BLaER1 treated with 17β-estradiol and CSF1 and Interleukin-3, amounts not matched to agents 10 nM and 100 nM (cell line): ENCODE data around the gene DISC1.

Source experiments
- H3K27ac ChIP-seq, 11 experiments: shearing (Covaris generic); formaldehyde crosslinking; 2 replicates each; pipeline ENCODE4 v1.8.1; 2022
- H3K27me3 ChIP-seq, 11 experiments: shearing (Covaris generic); formaldehyde crosslinking; 2 replicates each; pipeline ENCODE4 v1.8.1; 2022
- H3K36me3 ChIP-seq, 11 experiments: shearing (Covaris generic); formaldehyde crosslinking; 2 replicates each; pipeline ENCODE4 v1.8.1; 2022
- H3K4me1 ChIP-seq, 10 experiments: shearing (Covaris generic); formaldehyde crosslinking; 2 replicates each; pipeline ENCODE4 v1.8.1; 2022
- H3K4me2 ChIP-seq, 11 experiments: shearing (Covaris generic); formaldehyde crosslinking; 2 replicates each; pipeline ENCODE4 v1.8.1; 2022
- H3K4me3 ChIP-seq, 10 experiments: shearing (Covaris generic); formaldehyde crosslinking; 2 replicates each; pipeline ENCODE4 v1.8.1; 2022
- H3K9ac ChIP-seq, 11 experiments: shearing (Covaris generic); formaldehyde crosslinking; 2 replicates each; pipeline ENCODE4 v1.8.1; 2022
- H3K9me3 ChIP-seq, 11 experiments: shearing (Covaris generic); formaldehyde crosslinking; replicated peaks in 1 of 11; 2 replicates each; pipeline ENCODE4 v1.8.1; 2022
- H4K20me1 ChIP-seq, 11 experiments: shearing (Covaris generic); formaldehyde crosslinking; 2 replicates each; pipeline ENCODE4 v1.8.1; 2022
- Cebpa-rat ChIP-seq, 11 experiments: shearing (Covaris generic); IDR thresholded peaks; 2 replicates each; pipeline ENCODE4 v1.8.1; 2022

Gene DISC1

GRCh38 chr1:231626535-231626950, at the start of gene DISC1:
Gene DISC1 (plus strand): TSS chr1:231626790. CDS start chr1:231626868, 78 bp downstream.
- no peak for TF ChIP-seq Cebpa-rat (IDR thresholded peaks at IDR 0.05)
- Histone ChIP-seq H3K27me3 (no peaks in the 10 kb centered on the region), H3K4me2 (peak within 1 kb of the TSS; percentile 87 to 99 (median 95)), H4K20me1 (peaks cover 0 to 34% (median 19%) of the 10 kb centered on the region in 11 experiments; a peak in 13 of 22 replicates), H3K36me3 (peaks cover 0 to 19% (median 0%) of the 10 kb centered on the region in 11 experiments; a peak in 5 of 22 replicates), H3K4me1 (peaks cover 28 to 43% (median 32%) of the 10 kb centered on the region in 10 experiments), H3K9ac (peak within 1 kb of the TSS; percentile 82 to 95 (median 91)), H3K9me3 (peaks cover 0 to 10% (median 4%) of the 10 kb centered on the region in 11 experiments; a peak in 7 of 22 replicates), H3K4me3 (peak within 1 kb of the TSS; percentile 72 to 98 (median 83)), H3K27ac (peak within 1 kb of the TSS; percentile 80 to 96 (median 91))

- TF ChIP-seq Cebpa-rat (IDR thresholded peaks at IDR 0.05): no peak
- H3K9me3 ChIP-seq: no peaks in the 10 kb centered on the region
- no peaks in the 10 kb centered on the region for H3K36me3 ChIP-seq
- no peaks in the 10 kb centered on the region for H4K20me1 ChIP-seq
- H3K9ac ChIP-seq: no peak overlapping the region
- no peak overlapping the region for H3K4me3 ChIP-seq
- H3K4me2 ChIP-seq: no peak overlapping the region
- H3K4me1 ChIP-seq: no peaks in the 10 kb centered on the region
- no peaks in the 10 kb centered on the region for H3K27me3 ChIP-seq
- no peak overlapping the region for H3K27ac ChIP-seq
Observed at GRCh38 chr1:231576804-231577718, 49.5 kb upstream of the DISC1 start.

- H3K9me3 ChIP-seq: no peaks in the 10 kb centered on the region
- H3K4me1 ChIP-seq: peaks cover 11 to 20% (median 17%) of the 10 kb centered on the region in 10 experiments
- no peaks in the 10 kb centered on the region for H3K36me3 ChIP-seq
- H3K27ac ChIP-seq: no peak overlapping the region
- no peak overlapping the region for H3K9ac ChIP-seq
- no peaks in the 10 kb centered on the region for H3K27me3 ChIP-seq
- H4K20me1 ChIP-seq: no peaks in the 10 kb centered on the region
- no peak for TF ChIP-seq Cebpa-rat (IDR thresholded peaks at IDR 0.05)
- H3K4me2 ChIP-seq: no peak overlapping the region
- no peak overlapping the region for H3K4me3 ChIP-seq
Observed at GRCh38 chr1:231580874-231581273, 45.7 kb upstream of the DISC1 start.

GRCh38 chr1:231581859-231582258, 44.7 kb upstream of the DISC1 start:
- H3K27ac ChIP-seq: no peak overlapping the region
- no peak for TF ChIP-seq Cebpa-rat (IDR thresholded peaks at IDR 0.05)
- no peaks in the 10 kb centered on the region for H4K20me1 ChIP-seq

GRCh38 chr1:231583376-231583775, 43.2 kb upstream of the DISC1 start:
- TF ChIP-seq Cebpa-rat (IDR thresholded peaks at IDR 0.05): no peak
- no peak overlapping the region for H3K4me3 ChIP-seq
- H3K9me3 ChIP-seq: no peaks in the 10 kb centered on the region

More at GRCh38 chr1:231581859-231582258, 44.7 kb upstream of the DISC1 start:
- no peak overlapping the region for H3K4me2 ChIP-seq
- H3K4me3 ChIP-seq: no peak overlapping the region
- H3K4me1 ChIP-seq: peaks cover 11 to 20% (median 17%) of the 10 kb centered on the region in 10 experiments
- no peaks in the 10 kb centered on the region for H3K27me3 ChIP-seq
- H3K36me3 ChIP-seq: no peaks in the 10 kb centered on the region
- H3K9me3 ChIP-seq: no peaks in the 10 kb centered on the region
- H3K9ac ChIP-seq: no peak overlapping the region

GRCh38 chr1:231584117-231584516, 42.5 kb upstream of the DISC1 start:
- Histone ChIP-seq H3K36me3 (no peaks in the 10 kb centered on the region), H3K27ac (peak overlapping the region in 9 of 11 experiments; percentile 1 to 55 (median 39); a peak in 7 of 22 replicates), H3K9ac (no peak overlapping the region), H4K20me1 (no peaks in the 10 kb centered on the region), H3K4me2 (peak overlapping the region in 6 of 11 experiments; percentile 38 to 66 (median 52); a peak in 10 of 22 replicates), H3K4me3 (no peak overlapping the region), H3K4me1 (peaks cover 11 to 20% (median 17%) of the 10 kb centered on the region in 10 experiments), H3K27me3 (no peaks in the 10 kb centered on the region), H3K9me3 (no peaks in the 10 kb centered on the region)
- TF ChIP-seq Cebpa-rat (IDR thresholded peaks at IDR 0.05): no peak

More at GRCh38 chr1:231583376-231583775, 43.2 kb upstream of the DISC1 start:
- no peak overlapping the region for H3K4me2 ChIP-seq
- H4K20me1 ChIP-seq: no peaks in the 10 kb centered on the region
- no peak overlapping the region for H3K9ac ChIP-seq
- H3K27ac ChIP-seq: no peak overlapping the region
- H3K4me1 ChIP-seq: peaks cover 11 to 20% (median 17%) of the 10 kb centered on the region in 10 experiments
- no peaks in the 10 kb centered on the region for H3K36me3 ChIP-seq
- H3K27me3 ChIP-seq: no peaks in the 10 kb centered on the region

- peaks cover 11 to 20% (median 17%) of the 10 kb centered on the region in 10 experiments for H3K4me1 ChIP-seq
- no peaks in the 10 kb centered on the region for H3K27me3 ChIP-seq
- peak overlapping the region in 8 of 11 experiments; percentile 20 to 55 (median 44); a peak in 10 of 22 replicates for H3K27ac ChIP-seq
- TF ChIP-seq Cebpa-rat (IDR thresholded peaks at IDR 0.05): no peak
- no peak overlapping the region for H3K4me3 ChIP-seq
- no peaks in the 10 kb centered on the region for H3K9me3 ChIP-seq
- H4K20me1 ChIP-seq: no peaks in the 10 kb centered on the region
- H3K9ac ChIP-seq: 0 out of 22 replicates have a peak overlapping the region, but pooled peaks of 1 of the 11 experiments have one; percentile 15
- H3K4me2 ChIP-seq: peak overlapping the region; percentile 26 to 66 (median 41); a peak in 20 of 22 replicates
- no peaks in the 10 kb centered on the region for H3K36me3 ChIP-seq
Observed at GRCh38 chr1:231584921-231585320, 41.7 kb upstream of the DISC1 start.

GRCh38 chr1:231590453-231591198, 36.0 kb upstream of the DISC1 start:
- H3K4me3 ChIP-seq: no peak overlapping the region
- H3K4me1 ChIP-seq: peaks cover 0 to 29% (median 15%) of the 10 kb centered on the region in 10 experiments; a peak in 14 of 20 replicates
- H3K27ac ChIP-seq: no peak overlapping the region
- no peaks in the 10 kb centered on the region for H3K36me3 ChIP-seq
- TF ChIP-seq Cebpa-rat (IDR thresholded peaks at IDR 0.05): no peak
- peak overlapping the region in 4 of 11 experiments; percentile 44 to 47 (median 44); a peak in 8 of 22 replicates for H3K4me2 ChIP-seq
- H4K20me1 ChIP-seq: no peaks in the 10 kb centered on the region
- H3K9me3 ChIP-seq: no peaks in the 10 kb centered on the region
- no peak overlapping the region for H3K9ac ChIP-seq
- H3K27me3 ChIP-seq: no peaks in the 10 kb centered on the region
